ENCODE data around the gene OTOR. TPM values are rescaled to one million over a fixed set of nuclear protein-coding genes. Genes with fewer than 3 reads are reported as not detected.

OTOR gene
- total and polyA plus RNA-seq, 7 donors = not detected

GRCh38 chr20:16740365-16741072 is 7.6 kb upstream of the OTOR start:
- no peaks in the 10 kb centered on the region for H3K4me1 ChIP-seq
- H3K27ac ChIP-seq = no peak overlapping the region
- no peak for TF ChIP-seq CTCF (IDR thresholded peaks at IDR 0.05)
- ATAC-seq = no peak
- no peaks in the 10 kb centered on the region for H3K9me3 ChIP-seq
- 70 to 89% (median 75%) methylated on average over 6 of the region's 6 CpGs for WGBS, 3 donors
- H3K27me3 ChIP-seq (ENCODE audit: insufficient read depth in 3 of 3, low read length in 2 of 3) = no peaks in the 10 kb centered on the region
- intact Hi-C loops (cut with DNase I) = no loop called here
- no peak for DNase-seq
- peaks cover 0 to 73% of the 10 kb centered on the region in 2 donors for H3K36me3 ChIP-seq (ENCODE audit: insufficient read depth in 1 of 2, low read depth in 1 of 2)
- no peak overlapping the region for H3K4me3 ChIP-seq

GRCh38 chr20:16744178-16744807 is 3.9 kb upstream of the OTOR start:
- H3K27me3 ChIP-seq (ENCODE audit: insufficient read depth in 3 of 3, low read length in 2 of 3) = peaks cover 0 to 4% (median 0%) of the 10 kb centered on the region in 3 donors
- intact Hi-C loops (cut with DNase I) = no loop called here
- 31 to 44% (median 32%) methylated on average over 3 of the region's 3 CpGs for WGBS, 3 donors
- peaks cover 0 to 36% of the 10 kb centered on the region in 2 donors for H3K36me3 ChIP-seq (ENCODE audit: insufficient read depth in 1 of 2, low read depth in 1 of 2)
- DNase-seq (no peak), ATAC-seq (no peak)
- H3K4me1 ChIP-seq = no peaks in the 10 kb centered on the region
- H3K9me3 ChIP-seq = no peaks in the 10 kb centered on the region
- no peak for TF ChIP-seq CTCF (IDR thresholded peaks at IDR 0.05)
- H3K27ac ChIP-seq = no peak overlapping the region
- no peak overlapping the region for H3K4me3 ChIP-seq

- DNase-seq = no peak
- WGBS, 3 donors = 82 to 93% (median 86%) methylated on average over 5 of the region's 5 CpGs
- no peak overlapping the region for H3K27ac ChIP-seq
- no peak for ATAC-seq
- peaks cover 0 to 4% (median 0%) of the 10 kb centered on the region in 3 donors for H3K27me3 ChIP-seq (ENCODE audit: insufficient read depth in 3 of 3, low read length in 2 of 3)
- no peak for TF ChIP-seq CTCF (IDR thresholded peaks at IDR 0.05)
- intact Hi-C loops (cut with DNase I) = no loop called here
- peaks cover 0 to 27% of the 10 kb centered on the region in 2 donors for H3K36me3 ChIP-seq (ENCODE audit: insufficient read depth in 1 of 2, low read depth in 1 of 2)
- H3K4me1 ChIP-seq = no peaks in the 10 kb centered on the region
- no peak overlapping the region for H3K4me3 ChIP-seq
- H3K9me3 ChIP-seq = no peaks in the 10 kb centered on the region
Observed at GRCh38 chr20:16745204-16745603, 3.0 kb upstream of the OTOR start.

GRCh38 chr20:16747291-16747811 is 807 bp upstream of the OTOR start:
- Histone ChIP-seq H3K27me3 (ENCODE audit: insufficient read depth in 3 of 3, low read length in 2 of 3) (peaks cover 0 to 4% (median 0%) of the 10 kb centered on the region in 3 donors), H3K4me1 (no peaks in the 10 kb centered on the region), H3K27ac (no peak overlapping the region), H3K4me3 (no peak overlapping the region), H3K9me3 (no peaks in the 10 kb centered on the region), H3K36me3 (ENCODE audit: insufficient read depth in 1 of 2, low read depth in 1 of 2) (peaks cover 0 to 6% of the 10 kb centered on the region in 2 donors)
- WGBS, 3 donors = 77 to 87% (median 78%) methylated on average over 3 of the region's 3 CpGs
- no peak for TF ChIP-seq CTCF (IDR thresholded peaks at IDR 0.05)
- ATAC-seq (no peak), DNase-seq (no peak)
- intact Hi-C loops (cut with DNase I) = no loop called here

All from psoas muscle (tissue), 8 donors.